K562 (cell line): ENCODE results near the gene ELF5.

Source experiments
- KDM5B ChIP-seq: fragments of 200-600 bp; sonication (generic); IDR thresholded peaks from 2 replicates; pipeline ENCODE4 v1.6.1; 2012; ENCODE audit warnings: low read depth, mild to moderate bottlenecking, moderate library complexity, low read length, control low read depth, inconsistent platforms; ENCODE audit not compliant: insufficient replicate concordance
- NFRKB ChIP-seq: fragments of 450-650 bp; IDR thresholded peaks from 2 replicates; pipeline ENCODE4 v1.6.1; 2016; ENCODE audit warnings: low read depth
- POLR2A ChIP-seq: fragments of 450-650 bp; conservative IDR thresholded peaks from 2 replicates; pipeline ENCODE4 v1.6.1; 2016
- SRF ChIP-seq, 2 experiments: fragments of 250-450, 450-650 bp in 1 of 2; sonication (Bioruptor Pico) in 1 of 2; sonication (generic) in 1 of 2; formaldehyde crosslinking; IDR thresholded peaks; 2 replicates each; pipeline versions ENCODE4 v1.5.0 to v1.5.1; 2020 to 2022; ENCODE audit warnings: mild to moderate bottlenecking in 1 of 2, missing genetic modification reagents in 1 of 2
- TCF3 ChIP-seq: sonication (generic); formaldehyde crosslinking; IDR thresholded peaks from 2 replicates; pipeline ENCODE4 v1.4.0; 2020; ENCODE audit warnings: mild to moderate bottlenecking, missing genetic modification reagents
- USF1 ChIP-seq: sonication (generic); formaldehyde crosslinking; IDR thresholded peaks from 2 replicates; pipeline ENCODE4 v1.9.0; 2022; ENCODE audit warnings: mild to moderate bottlenecking, missing genetic modification reagents
- ZKSCAN1 ChIP-seq: fragments of 150-350 bp; IDR thresholded peaks from 2 replicates; pipeline ENCODE4 v1.6.1; 2016; ENCODE audit warnings: low read depth, low read length

DNA sequence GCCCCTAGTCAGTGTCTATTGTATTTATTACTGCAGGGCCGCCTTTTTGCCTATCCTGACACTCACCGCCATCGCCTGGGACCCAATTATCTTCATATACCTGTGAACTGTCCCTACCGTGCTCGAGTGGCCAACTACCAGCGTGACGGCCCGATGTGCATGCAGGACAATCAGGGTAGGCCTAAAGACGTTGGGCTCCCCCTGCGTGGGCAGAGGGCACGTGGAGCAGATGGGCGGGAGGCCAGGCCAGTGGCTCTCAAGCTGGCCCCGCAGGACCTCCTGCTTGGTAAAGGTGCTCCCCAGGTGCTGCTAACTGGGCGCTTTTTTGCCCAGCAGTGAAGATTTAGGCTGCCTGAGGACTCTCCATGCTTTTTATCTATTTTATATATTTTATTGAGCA is 52.4 kb downstream of the ELF5 start:
- TF ChIP-seq NFRKB = no peak
- TF ChIP-seq USF1 (CRISPR knock-in tag) = no peak
- no peak for TF ChIP-seq POLR2A
- TF ChIP-seq ZKSCAN1 = no peak
- TF ChIP-seq TCF3 (CRISPR knock-in tag) = no peak
- TF ChIP-seq KDM5B = no peak
- no peak for TF ChIP-seq SRF (CRISPR knock-in tag; IDR thresholded peaks at IDR 0.05)
